Heart left ventricle (tissue), 16 donors: ENCODE measurements around the gene XDH. TPM values are rescaled to one million over a fixed set of nuclear protein-coding genes. Genes with fewer than 3 reads are reported as not detected.

ENCODE experiments used
- ATAC-seq, 4 donors: fragments of 200-7000 bp; cut with Tn5 transposase; one replicate each; pipeline ENCODE4 v1.9.1; 2020 to 2022; ENCODE audit warnings: moderate library complexity in 4 of 4, mild to moderate bottlenecking in 3 of 4, moderate number of reproducible peaks in 1 of 4
- DNase-seq, 5 donors: peaks; one replicate each; pipeline ENCODE4 v3.0.0-alpha.2; 2020
- H3K27ac ChIP-seq, 12 donors: fragments of 200-600 bp; sonication (generic) in 4 of 12; one replicate each; pipeline versions ENCODE4 v1.5.0 to v1.8.0; 2016 to 2022; ENCODE audit warnings: mild to moderate bottlenecking in 2 of 12
- H3K27me3 ChIP-seq, 9 donors: fragments of 200-600 bp; sonication (generic) in 2 of 9; one replicate each; pipeline versions ENCODE4 v1.5.1 to v1.8.0; 2016 to 2022; ENCODE audit warnings: mild to moderate bottlenecking in 3 of 9
- H3K36me3 ChIP-seq, 9 donors: fragments of 200-600 bp; sonication (generic) in 2 of 9; one replicate each; pipeline versions ENCODE4 v1.5.0 to v1.8.0; 2018 to 2022; ENCODE audit warnings: mild to moderate bottlenecking in 2 of 9
- H3K4me1 ChIP-seq, 12 donors: fragments of 200-600 bp; sonication (generic) in 4 of 12; one replicate each; pipeline versions ENCODE4 v1.5.0 to v1.8.0; 2016 to 2022; ENCODE audit warnings: mild to moderate bottlenecking in 3 of 12
- H3K4me3 ChIP-seq, 12 donors: fragments of 200-600 bp; sonication (generic) in 4 of 12; one replicate each; pipeline versions ENCODE4 v1.5.0 to v1.8.0; 2017 to 2022; ENCODE audit warnings: mild to moderate bottlenecking in 9 of 12, moderate library complexity in 4 of 12
- H3K9me3 ChIP-seq, 12 donors: fragments of 200-600 bp; sonication (generic) in 4 of 12; one replicate each; pipeline versions ENCODE4 v1.5.0 to v1.8.0; 2016 to 2022; ENCODE audit warnings: mild to moderate bottlenecking in 1 of 12
- CTCF ChIP-seq, 12 donors: fragments of 200-600 bp; sonication (generic) in 4 of 12; IDR thresholded peaks; one replicate each; pipeline versions ENCODE4 v1.5.0 to v1.8.0; 2018 to 2022; ENCODE audit warnings: antibody characterized with exemption in 12 of 12, mild to moderate bottlenecking in 5 of 12
- POLR2A ChIP-seq, 2 donors: fragments of 450-650 bp; IDR thresholded peaks; one replicate each; pipeline ENCODE4 v1.6.1; 2017; ENCODE audit warnings: antibody characterized with exemption in 2 of 2, mild to moderate bottlenecking in 2 of 2, moderate library complexity in 2 of 2
- WGBS, 4 donors: extraction: QIAGEN DNeasy Blood & Tissue Kit in 2 of 4; methylation state at CpG; one replicate each; pipeline versions ENCODE4 v1.1.5 to v1.1.7; 2013 to 2018; 5-methylcytosine and 5-hydroxymethylcytosine counted together
- intact Hi-C, 10 donors: fragments of 100-400 bp; cut with DNase I; formaldehyde crosslinking; loops; one replicate each; pipeline versions ENCODE4 v1.11.1 to v1.14.2; 2022
- polyA plus RNA-seq, 2 donors: library from polyadenylated mRNA; stranded (reverse); fragments of 200-250 nt; gene quantifications; one replicate each; pipeline ENCODE4 v1.2.3, GENCODE V29; 2013
- total RNA-seq, 9 donors: library from RNA; depleted of rRNA in 2 of 9; stranded (reverse); fragments of >200 nt in 2 of 9; fragmentation: NEBNext Ultra II Directional in 3 of 9; extraction: Animal tissue kit (Norgen Biotek cat#: 25700) in 3 of 9; gene quantifications; one replicate each; pipeline versions ENCODE4 v1.1.0 to v1.2.4, GENCODE V29; 2016 to 2023
- donor health status: ischemic (EF 13 %, LVEDD 7.1; RV severe dilation, severe dysfunction).
- donor health status: healthy with polysubstance abuse.
- donor health status: DM: no; HTN: yes; CAD: no.
- donor health status: DM: no; HTN: no; CAD: no.
- donor health status: ischemic (EF 25% LVEDD 6.9; RV normal size, moderate dysfunction).
- donor health status: ischemic (EF 25% LVEDD 5.7; RV mildly dilated, moderate dysfunction).
- donor health status: healthy.
- donor health status: DM: yes; HTN: yes; CAD: no.
- donor health status: ischemic (EF 35%, LVEDD 5.7; RV mildly dilated, moderate dysfunction).
- donor health status: nonischemic (EF 11% LVEDD 7.7; RV severe dilation, severe dysfunction).
- donor health status: DM: yes; HTN: yes; CAD: no.
- donor health status: PGD.
- donor health status: ischemic (EF 29% LVEDD 5.4; RV normal size, mild dysfunction).
- donor health status: nonischemic (EF 23%, LVEDD 6.1; RV moderate dilation, normal function).

XDH gene
- total and polyA plus RNA-seq, 11 donors: 0.06 to 0.08 TPM; not detected in 9

GRCh38 chr2:31421634-31422033, 7.1 kb upstream of the XDH start:
- 92 to 93% (median 92%) methylated on average over 3 of the region's 3 CpGs for WGBS, 4 donors
- H3K27me3 ChIP-seq: peaks cover 0 to 2% (median 0%) of the 10 kb centered on the region in 9 donors
- H3K9me3 ChIP-seq: peaks cover 0 to 35% (median 20%) of the 10 kb centered on the region in 12 donors
- no peaks in the 10 kb centered on the region for H3K4me1 ChIP-seq
- ATAC-seq (no peak), DNase-seq (no peak)
- no peaks in the 10 kb centered on the region for H3K36me3 ChIP-seq
- no peak overlapping the region for H3K27ac ChIP-seq
- intact Hi-C loops: no loop called here
- TF ChIP-seq POLR2A (IDR thresholded peaks at IDR 0.05) (no peak), CTCF (IDR thresholded peaks at IDR 0.05) (no peak)
- H3K4me3 ChIP-seq: no peak overlapping the region

DNA sequence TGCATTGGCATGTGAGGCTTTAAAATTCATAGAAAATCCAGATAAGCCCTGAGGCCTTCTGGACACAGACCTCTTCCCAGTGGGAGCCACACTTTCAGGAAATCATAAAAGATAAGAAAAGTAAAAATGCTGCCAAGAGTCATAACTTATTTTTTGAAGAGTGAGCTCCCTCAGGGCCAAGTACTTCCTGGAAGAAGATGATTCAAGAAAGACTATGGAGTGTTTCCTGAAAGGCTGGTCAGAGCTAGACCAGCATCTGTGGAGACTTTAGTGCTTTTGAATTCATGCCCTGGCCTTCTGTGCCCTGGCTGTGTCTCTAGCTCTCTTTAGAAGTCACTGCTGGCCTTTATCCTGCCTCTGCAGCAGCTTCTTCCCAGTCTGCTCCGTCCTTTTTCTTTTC, 6.4 kb upstream of the XDH start:
- no peak overlapping the region for H3K27ac ChIP-seq
- 54 to 64% (median 59%) methylated on average over 1 of the region's 1 CpG for WGBS, 4 donors
- ATAC-seq: no peak

DNA sequence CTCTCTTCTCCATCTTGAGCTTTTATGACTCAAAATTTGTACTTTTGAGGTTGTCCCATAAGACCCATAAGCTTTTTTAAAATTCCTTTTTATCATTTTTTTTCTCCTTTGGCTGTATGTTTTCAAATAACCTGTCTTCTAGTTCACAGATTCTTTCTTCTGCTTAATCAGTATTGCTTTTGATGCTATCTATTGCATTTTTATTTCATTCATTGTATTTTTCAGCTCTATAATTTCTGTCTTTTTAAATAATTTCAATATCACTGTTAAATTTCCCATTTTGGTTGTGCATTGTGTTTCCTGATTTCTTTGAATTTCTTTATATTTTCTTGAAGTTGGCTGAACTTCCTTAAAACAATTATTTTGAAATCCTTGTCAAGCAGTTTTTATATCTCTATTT, 4.8 kb upstream of the XDH start:
- Histone ChIP-seq H3K36me3 (no peaks in the 10 kb centered on the region), H3K4me3 (no peak overlapping the region), H3K27ac (no peak overlapping the region), H3K4me1 (no peaks in the 10 kb centered on the region), H3K27me3 (peaks cover 0 to 2% (median 0%) of the 10 kb centered on the region in 9 donors), H3K9me3 (peaks cover 0 to 35% (median 20%) of the 10 kb centered on the region in 12 donors)
- DNase-seq: no peak
- ATAC-seq: no peak
- TF ChIP-seq POLR2A (IDR thresholded peaks at IDR 0.05) (no peak), CTCF (IDR thresholded peaks at IDR 0.05) (no peak)
- intact Hi-C loops: no loop called here

More for the DNA sequence above, 6.4 kb upstream of the XDH start:
- TF ChIP-seq POLR2A (IDR thresholded peaks at IDR 0.05) (no peak), CTCF (IDR thresholded peaks at IDR 0.05) (no peak)
- no peaks in the 10 kb centered on the region for H3K4me1 ChIP-seq
- no peaks in the 10 kb centered on the region for H3K36me3 ChIP-seq
- intact Hi-C loops: no loop called here
- H3K27me3 ChIP-seq: peaks cover 0 to 2% (median 0%) of the 10 kb centered on the region in 9 donors
- no peak overlapping the region for H3K4me3 ChIP-seq
- peaks cover 0 to 35% (median 20%) of the 10 kb centered on the region in 12 donors for H3K9me3 ChIP-seq
- no peak for DNase-seq

GRCh38 chr2:31415421-31415820, 879 bp upstream of the XDH start:
- peaks cover 0 to 27% (median 18%) of the 10 kb centered on the region in 12 donors for H3K9me3 ChIP-seq
- H3K36me3 ChIP-seq: no peaks in the 10 kb centered on the region
- WGBS, 4 donors: 67 to 75% (median 75%) methylated on average over 2 of the region's 2 CpGs

More at GRCh38 chr2:31415421-31415820, 879 bp upstream of the XDH start:
- no peak for TF ChIP-seq CTCF (IDR thresholded peaks at IDR 0.05)
- no peak for TF ChIP-seq POLR2A (IDR thresholded peaks at IDR 0.05)
- intact Hi-C loops: no loop called here
- Histone ChIP-seq H3K4me1 (no peaks in the 10 kb centered on the region), H3K4me3 (no peak overlapping the region), H3K27ac (no peak overlapping the region), H3K27me3 (no peaks in the 10 kb centered on the region)
- no peak for ATAC-seq
- no peak for DNase-seq
